Measurements from ENCODE around the gene SLC7A4. TPM values are rescaled to one million over a fixed set of nuclear protein-coding genes. Genes with fewer than 3 reads are reported as not detected.

Gene SLC7A4
- total RNA-seq, 1 donor from 2014 or later, result 0.59 TPM

DNA sequence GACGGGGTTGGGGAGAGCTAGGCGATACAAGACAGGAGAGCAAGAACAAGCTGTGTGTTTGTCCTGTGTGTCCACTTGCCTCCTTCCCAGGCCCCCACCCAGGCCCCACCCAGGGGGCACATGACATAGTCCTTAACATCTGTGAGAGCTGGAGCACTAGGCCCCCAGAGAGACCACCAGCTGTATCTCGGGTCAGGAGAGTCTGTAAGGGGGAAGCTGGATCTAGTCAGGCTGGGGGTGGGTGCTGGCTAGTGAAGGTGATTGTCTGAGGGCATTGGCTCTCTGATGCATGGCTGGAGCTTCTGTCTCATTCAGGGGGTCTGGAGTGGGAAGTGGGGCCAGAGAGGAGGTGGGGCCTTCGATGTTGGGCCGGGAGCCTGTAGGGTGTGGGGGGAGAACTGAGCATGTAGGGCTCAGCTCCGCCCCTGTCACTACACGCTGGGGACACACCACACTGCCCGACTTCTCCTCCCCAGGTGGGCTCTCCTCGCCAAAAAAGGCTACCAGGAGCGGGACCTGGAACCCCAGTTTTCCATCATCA, 16.8 kb downstream of the SLC7A4 start:
- peaks cover 35% of the 10 kb centered on the region for H3K4me1 Mint-ChIP-seq (ENCODE audit: low read depth, unreplicated experiment)
- DNase-seq, result no peak
- H3K4me3 Mint-ChIP-seq (ENCODE audit: unreplicated experiment), result peak overlapping the region; percentile 99
- no peaks in the 10 kb centered on the region for H3K36me3 Mint-ChIP-seq (ENCODE audit: unreplicated experiment)
- peaks cover 25% of the 10 kb centered on the region for H3K27me3 Mint-ChIP-seq (ENCODE audit: unreplicated experiment)
- peak overlapping the region; percentile 99 for H3K27ac Mint-ChIP-seq (ENCODE audit: unreplicated experiment)
- H3K9me3 Mint-ChIP-seq (ENCODE audit: unreplicated experiment), result peaks cover 10% of the 10 kb centered on the region
- TF ChIP-seq, protein P1, sequence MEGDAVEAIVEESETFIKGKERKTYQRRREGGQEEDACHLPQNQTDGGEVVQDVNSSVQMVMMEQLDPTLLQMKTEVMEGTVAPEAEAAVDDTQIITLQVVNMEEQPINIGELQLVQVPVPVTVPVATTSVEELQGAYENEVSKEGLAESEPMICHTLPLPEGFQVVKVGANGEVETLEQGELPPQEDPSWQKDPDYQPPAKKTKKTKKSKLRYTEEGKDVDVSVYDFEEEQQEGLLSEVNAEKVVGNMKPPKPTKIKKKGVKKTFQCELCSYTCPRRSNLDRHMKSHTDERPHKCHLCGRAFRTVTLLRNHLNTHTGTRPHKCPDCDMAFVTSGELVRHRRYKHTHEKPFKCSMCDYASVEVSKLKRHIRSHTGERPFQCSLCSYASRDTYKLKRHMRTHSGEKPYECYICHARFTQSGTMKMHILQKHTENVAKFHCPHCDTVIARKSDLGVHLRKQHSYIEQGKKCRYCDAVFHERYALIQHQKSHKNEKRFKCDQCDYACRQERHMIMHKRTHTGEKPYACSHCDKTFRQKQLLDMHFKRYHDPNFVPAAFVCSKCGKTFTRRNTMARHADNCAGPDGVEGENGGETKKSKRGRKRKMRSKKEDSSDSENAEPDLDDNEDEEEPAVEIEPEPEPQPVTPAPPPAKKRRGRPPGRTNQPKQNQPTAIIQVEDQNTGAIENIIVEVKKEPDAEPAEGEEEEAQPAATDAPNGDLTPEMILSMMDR (IDR thresholded peaks at IDR 0.05; ENCODE audit: partially characterized antibody, unreplicated experiment), result no peak

DNA sequence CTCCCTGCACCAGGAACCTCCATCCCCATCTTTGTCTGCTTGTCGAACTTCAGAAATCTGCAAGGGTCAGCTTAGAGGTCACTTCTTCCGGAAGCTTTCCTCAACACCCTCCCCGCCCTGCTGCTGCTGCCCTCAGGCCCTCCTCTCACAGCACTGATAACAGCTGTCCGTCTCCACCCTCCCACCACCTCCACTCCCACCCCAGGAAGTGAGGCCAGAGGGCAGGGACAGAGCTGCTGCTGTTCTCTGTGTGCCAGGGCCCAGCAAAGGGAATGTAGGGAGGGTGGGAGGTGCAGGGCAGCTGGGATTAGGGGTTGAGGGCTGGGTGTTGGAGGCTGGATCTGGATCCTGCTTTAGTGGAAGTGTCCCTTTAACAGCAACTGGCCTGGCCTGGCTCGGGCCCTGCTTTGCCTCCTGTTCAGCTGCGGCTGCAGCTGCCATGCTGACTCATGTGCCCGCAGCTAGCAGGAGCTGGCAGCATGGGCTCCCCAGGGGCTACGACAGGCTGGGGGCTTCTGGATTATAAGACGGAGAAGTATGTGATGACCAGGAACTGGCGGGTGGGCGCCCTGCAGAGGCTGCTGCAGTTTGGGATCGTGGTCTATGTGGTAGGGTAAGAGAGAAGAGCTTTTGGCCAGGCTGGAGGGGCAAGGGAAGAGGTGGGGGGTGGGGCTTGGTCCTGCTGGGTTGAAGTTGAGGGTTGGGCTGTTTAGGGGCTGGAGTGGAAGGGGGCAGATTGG, 17.5 kb downstream of the SLC7A4 start, which contains the start of gene P2RX6:
Gene P2RX6 (plus strand): TSS at position 440 of the 740 bp plus-strand sequence. CDS start 10 bp downstream, at position 450.
- Mint-ChIP-seq H3K4me1 (ENCODE audit: low read depth, unreplicated experiment) (peaks cover 35% of the 10 kb centered on the region), H3K27me3 (ENCODE audit: unreplicated experiment) (peaks cover 25% of the 10 kb centered on the region), H3K4me3 (ENCODE audit: unreplicated experiment) (peak within 1 kb of the TSS; percentile 99), H3K36me3 (ENCODE audit: unreplicated experiment) (no peaks in the 10 kb centered on the region), H3K9me3 (ENCODE audit: unreplicated experiment) (peaks cover 10% of the 10 kb centered on the region), H3K27ac (ENCODE audit: unreplicated experiment) (peak within 1 kb of the TSS; percentile 99)
- DNase-seq, result peak; percentile 75
- TF ChIP-seq, protein P1 (IDR thresholded peaks at IDR 0.05; ENCODE audit: partially characterized antibody, unreplicated experiment), result no peak

DNA sequence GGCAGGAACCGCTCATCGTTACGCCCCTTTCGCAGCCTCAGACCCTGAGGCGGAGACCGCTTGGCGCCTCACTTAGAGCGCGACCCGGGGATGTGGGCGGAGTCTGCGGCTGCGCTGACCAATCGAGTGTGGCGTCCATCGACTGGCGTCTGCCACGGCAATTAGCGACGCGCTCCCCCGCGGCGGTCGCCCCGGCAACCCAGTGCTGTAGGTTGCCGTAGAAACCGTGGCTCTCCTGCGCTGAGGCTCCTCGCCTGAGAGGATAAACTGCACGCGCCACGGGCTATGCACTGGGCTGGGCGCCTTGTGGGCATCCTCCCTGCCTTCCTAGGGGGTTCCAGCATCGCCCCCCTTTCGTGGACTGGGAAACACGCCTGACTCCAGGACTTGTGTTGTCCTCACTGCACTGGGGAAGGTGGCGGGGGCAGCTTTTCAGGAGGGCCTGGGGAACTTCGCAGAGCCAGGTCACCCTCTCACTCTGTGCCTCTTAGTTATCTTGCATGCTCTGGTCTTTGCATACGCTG, 18.1 kb downstream of the SLC7A4 start:
- TF ChIP-seq, protein P1 (IDR thresholded peaks at IDR 0.05; ENCODE audit: partially characterized antibody, unreplicated experiment), result no peak
- Mint-ChIP-seq H3K36me3 (ENCODE audit: unreplicated experiment) (no peaks in the 10 kb centered on the region), H3K27ac (ENCODE audit: unreplicated experiment) (peak overlapping the region; percentile 99), H3K27me3 (ENCODE audit: unreplicated experiment) (peaks cover 25% of the 10 kb centered on the region), H3K4me1 (ENCODE audit: low read depth, unreplicated experiment) (peaks cover 35% of the 10 kb centered on the region), H3K9me3 (ENCODE audit: unreplicated experiment) (peaks cover 10% of the 10 kb centered on the region), H3K4me3 (ENCODE audit: unreplicated experiment) (peak overlapping the region; percentile 99)
- peak; percentile 98 for DNase-seq

DNA sequence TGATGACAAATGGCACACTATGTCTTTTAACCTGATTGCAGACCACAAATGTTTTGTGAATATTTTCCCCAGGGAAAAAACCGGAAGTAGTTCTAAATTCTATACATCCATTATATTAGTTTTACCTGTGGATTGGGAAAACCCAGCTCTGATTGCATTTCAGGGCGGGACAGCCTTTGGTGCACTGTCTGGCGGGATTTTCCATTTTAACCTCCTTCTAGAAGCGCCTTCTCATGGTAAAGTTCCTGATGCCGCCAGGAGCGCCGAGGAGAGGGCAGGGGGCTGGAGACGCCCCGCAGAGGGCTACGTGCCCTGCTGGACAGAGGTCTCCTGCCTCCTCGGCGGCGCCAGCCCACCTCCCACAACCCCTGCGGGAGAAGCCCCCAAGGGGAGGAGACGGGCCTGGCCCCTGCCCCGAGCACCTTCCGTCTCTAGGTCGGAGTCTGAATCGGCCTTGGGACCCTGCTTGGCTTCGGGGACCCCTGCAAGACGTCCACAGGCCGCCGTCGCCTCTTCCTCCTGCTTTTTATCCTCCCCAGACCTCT, 18.6 kb downstream of the SLC7A4 start:
- H3K4me1 Mint-ChIP-seq (ENCODE audit: low read depth, unreplicated experiment), result peaks cover 35% of the 10 kb centered on the region
- H3K36me3 Mint-ChIP-seq (ENCODE audit: unreplicated experiment), result no peaks in the 10 kb centered on the region
- H3K27ac Mint-ChIP-seq (ENCODE audit: unreplicated experiment), result peak overlapping the region; percentile 92
- H3K27me3 Mint-ChIP-seq (ENCODE audit: unreplicated experiment), result peaks cover 25% of the 10 kb centered on the region
- H3K9me3 Mint-ChIP-seq (ENCODE audit: unreplicated experiment), result peaks cover 10% of the 10 kb centered on the region
- no peak for DNase-seq
- TF ChIP-seq, protein P1 (IDR thresholded peaks at IDR 0.05; ENCODE audit: partially characterized antibody, unreplicated experiment), result no peak
- H3K4me3 Mint-ChIP-seq (ENCODE audit: unreplicated experiment), result peak overlapping the region; percentile 99
